Measurements from ENCODE around the gene MSL3B.

Gene MSL3B

DNA sequence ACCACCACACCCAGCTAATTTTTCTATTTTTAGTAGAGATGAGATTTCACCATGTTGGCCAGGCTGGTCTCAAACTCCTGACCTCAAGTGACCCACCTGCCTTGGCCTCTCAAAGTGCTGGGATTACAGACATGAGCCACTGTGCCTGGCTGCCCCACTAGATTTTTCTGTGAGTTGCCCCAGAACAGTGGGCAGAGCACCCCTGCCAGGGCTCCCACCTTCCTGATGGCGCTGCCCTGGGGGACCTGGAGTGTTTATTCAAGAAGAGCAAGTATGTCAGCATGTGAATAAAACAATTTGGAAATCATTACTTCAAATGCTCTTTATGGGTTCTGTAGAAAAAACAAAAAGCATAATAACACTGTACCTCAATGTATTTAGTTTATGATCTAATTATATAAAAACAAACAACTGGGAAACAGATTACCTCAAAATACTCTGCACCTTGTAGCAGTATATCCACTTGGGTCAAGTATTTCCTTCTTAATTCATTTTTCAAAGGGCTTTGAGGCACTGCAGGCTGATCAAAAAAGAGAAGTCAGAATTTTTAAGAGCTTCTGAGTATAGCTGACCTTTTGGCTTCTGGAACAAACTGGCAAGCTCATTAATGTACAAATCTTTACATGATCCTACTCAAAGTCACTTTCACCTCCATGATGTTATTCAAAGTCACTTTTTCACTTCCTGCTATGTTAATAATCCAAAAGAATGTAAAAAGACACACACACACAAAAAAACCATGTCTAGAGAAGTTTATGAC lies 22.7 kb downstream of the MSL3B start:
- Histone ChIP-seq H4K20me1 (replicated peaks; ENCODE audit: control insufficient read depth, insufficient read depth, low read length) (peaks cover 9% of the 10 kb centered on the region; the same call in 1 of the 2 replicates), H3K4me2 (ENCODE audit: insufficient read depth, low read length) (no peak overlapping the region), H2AFZ (ENCODE audit: low read depth, low read length) (no peak overlapping the region), H3K27ac (ENCODE audit: extremely low read depth, low read depth, low read length) (no peak overlapping the region), H3K9ac (ENCODE audit: insufficient read depth in 1 of 2, low read depth in 2 of 2, low read length in 2 of 2) (no peak overlapping the region), H3K9me1 (ENCODE audit: control insufficient read depth, insufficient read depth, low read length) (no peaks in the 10 kb centered on the region), H3K4me3 (no peak overlapping the region), H3K9me3 (replicated peaks; ENCODE audit: control insufficient read depth, insufficient read depth, low read depth, low read length) (no peaks in the 10 kb centered on the region), H3K79me2 (ENCODE audit: control insufficient read depth, insufficient read depth, low read length) (peaks cover 80% of the 10 kb centered on the region), H3K4me1 (replicated peaks in 1 of 2; ENCODE audit: control insufficient read depth in 2 of 2, insufficient read depth in 2 of 2, low read length in 2 of 2) (no peaks in the 10 kb centered on the region), H3K27me3 (ENCODE audit: control insufficient read depth in 2 of 2, insufficient read depth in 2 of 2, low read length in 2 of 2) (no peaks in the 10 kb centered on the region), H3K36me3 (ENCODE audit: control insufficient read depth, insufficient read depth, low read length) (peaks cover 98% of the 10 kb centered on the region)
- TF ChIP-seq TAF1 (IDR thresholded peaks at IDR 0.05; ENCODE audit: control insufficient read depth, extremely low read depth, insufficient read depth, low read length, severe bottlenecking) (no peak), ASH1L (IDR thresholded peaks at IDR 0.05; ENCODE audit: borderline replicate concordance, low read depth, partially characterized antibody) (no peak), SIRT6 (IDR thresholded peaks at IDR 0.05; ENCODE audit: low read depth, low read length) (no peak), CCAR2 (IDR thresholded peaks at IDR 0.05; ENCODE audit: low read depth, low read length) (no peak), MTA2 (IDR thresholded peaks at IDR 0.05; ENCODE audit: low read depth) (no peak), TEAD2 (tag; IDR thresholded peaks at IDR 0.05) (no peak)
- TF ChIP-seq, protein P1, sequence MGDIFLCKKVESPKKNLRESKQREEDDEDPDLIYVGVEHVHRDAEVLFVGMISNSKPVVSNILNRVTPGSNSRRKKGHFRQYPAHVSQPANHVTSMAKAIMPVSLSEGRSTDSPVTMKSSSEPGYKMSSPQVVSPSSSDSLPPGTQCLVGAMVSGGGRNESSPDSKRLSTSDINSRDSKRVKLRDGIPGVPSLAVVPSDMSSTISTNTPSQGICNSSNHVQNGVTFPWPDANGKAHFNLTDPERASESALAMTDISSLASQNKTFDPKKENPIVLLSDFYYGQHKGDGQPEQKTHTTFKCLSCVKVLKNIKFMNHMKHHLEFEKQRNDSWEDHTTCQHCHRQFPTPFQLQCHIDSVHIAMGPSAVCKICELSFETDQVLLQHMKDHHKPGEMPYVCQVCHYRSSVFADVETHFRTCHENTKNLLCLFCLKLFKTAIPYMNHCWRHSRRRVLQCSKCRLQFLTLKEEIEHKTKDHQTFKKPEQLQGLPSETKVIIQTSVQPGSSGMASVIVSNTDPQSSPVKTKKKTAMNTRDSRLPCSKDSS (IDR thresholded peaks at IDR 0.05; ENCODE audit: low read depth, partially characterized antibody): no peak
- TF ChIP-seq, protein P2, sequence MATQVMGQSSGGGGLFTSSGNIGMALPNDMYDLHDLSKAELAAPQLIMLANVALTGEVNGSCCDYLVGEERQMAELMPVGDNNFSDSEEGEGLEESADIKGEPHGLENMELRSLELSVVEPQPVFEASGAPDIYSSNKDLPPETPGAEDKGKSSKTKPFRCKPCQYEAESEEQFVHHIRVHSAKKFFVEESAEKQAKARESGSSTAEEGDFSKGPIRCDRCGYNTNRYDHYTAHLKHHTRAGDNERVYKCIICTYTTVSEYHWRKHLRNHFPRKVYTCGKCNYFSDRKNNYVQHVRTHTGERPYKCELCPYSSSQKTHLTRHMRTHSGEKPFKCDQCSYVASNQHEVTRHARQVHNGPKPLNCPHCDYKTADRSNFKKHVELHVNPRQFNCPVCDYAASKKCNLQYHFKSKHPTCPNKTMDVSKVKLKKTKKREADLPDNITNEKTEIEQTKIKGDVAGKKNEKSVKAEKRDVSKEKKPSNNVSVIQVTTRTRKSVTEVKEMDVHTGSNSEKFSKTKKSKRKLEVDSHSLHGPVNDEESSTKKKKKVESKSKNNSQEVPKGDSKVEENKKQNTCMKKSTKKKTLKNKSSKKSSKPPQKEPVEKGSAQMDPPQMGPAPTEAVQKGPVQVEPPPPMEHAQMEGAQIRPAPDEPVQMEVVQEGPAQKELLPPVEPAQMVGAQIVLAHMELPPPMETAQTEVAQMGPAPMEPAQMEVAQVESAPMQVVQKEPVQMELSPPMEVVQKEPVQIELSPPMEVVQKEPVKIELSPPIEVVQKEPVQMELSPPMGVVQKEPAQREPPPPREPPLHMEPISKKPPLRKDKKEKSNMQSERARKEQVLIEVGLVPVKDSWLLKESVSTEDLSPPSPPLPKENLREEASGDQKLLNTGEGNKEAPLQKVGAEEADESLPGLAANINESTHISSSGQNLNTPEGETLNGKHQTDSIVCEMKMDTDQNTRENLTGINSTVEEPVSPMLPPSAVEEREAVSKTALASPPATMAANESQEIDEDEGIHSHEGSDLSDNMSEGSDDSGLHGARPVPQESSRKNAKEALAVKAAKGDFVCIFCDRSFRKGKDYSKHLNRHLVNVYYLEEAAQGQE (IDR thresholded peaks at IDR 0.05; ENCODE audit: borderline replicate concordance): no peak
- TF ChIP-seq, protein P2 (CRISPR knock-in tag; IDR thresholded peaks at IDR 0.05; ENCODE audit: low read depth): no peak
- no TSS peak for BruUV-seq (replicated peaks)
- 100% methylated on average over 1 of the region's 1 CpG for WGBS (ENCODE audit: insufficient coverage, low coverage, missing lambda C conversion rate)
- FAIRE-seq (no peak), DNase-seq (ENCODE audit: extremely low read depth in 1 of 4, low spot score in 3 of 4) (no peak), ATAC-seq (no peak)
- POLR2A ChIA-PET: interaction anchor here (0.5 to 1.3 kb wide), 5 partner anchors 9 to 715 kb away, joined by 4 to 5 read pairs (median 4); partner anchors contain the start of gene HJURP
- CTCF ChIA-PET (ENCODE audit: low intra/inter-chr PET ratio): no interaction called here
- in situ Hi-C loops (cut with MboI): no loop called here
- intact Hi-C loops (cut with micrococcal nuclease): no loop called here

Measured in K562 (cell line).